Upper lobe of right lung (tissue), 1 donor: ENCODE results near the gene MTCL1. TPM values are rescaled to one million over a fixed set of nuclear protein-coding genes. Genes with fewer than 3 reads are reported as not detected.

ENCODE experiments used
- ATAC-seq: fragments of 200-7000 bp; cut with Tn5 transposase; one replicate; pipeline ENCODE4 v1.9.1; 2020; ENCODE audit warnings: mild to moderate bottlenecking, moderate library complexity
- DNase-seq: peaks from one replicate; pipeline ENCODE4 v3.0.0-alpha.2; 2020
- H3K27ac ChIP-seq: fragments of 200-600 bp; one replicate; pipeline ENCODE4 v1.8.0; 2022
- H3K27me3 ChIP-seq: fragments of 200-600 bp; one replicate; pipeline ENCODE4 v1.8.0; 2022; ENCODE audit warnings: mild to moderate bottlenecking
- H3K36me3 ChIP-seq: fragments of 200-600 bp; one replicate; pipeline ENCODE4 v1.8.0; 2022
- H3K4me1 ChIP-seq: fragments of 200-600 bp; one replicate; pipeline ENCODE4 v1.8.0; 2022
- H3K4me3 ChIP-seq: fragments of 200-600 bp; one replicate; pipeline ENCODE4 v1.8.0; 2022; ENCODE audit warnings: mild to moderate bottlenecking
- H3K9me3 ChIP-seq: fragments of 200-600 bp; one replicate; pipeline ENCODE4 v1.8.0; 2022
- intact Hi-C: fragments of 100-400 bp; cut with DNase I; formaldehyde crosslinking; loops from one replicate; pipeline ENCODE4 v1.11.0; 2022
- total RNA-seq: library from RNA; stranded (reverse); fragmentation: NEBNext Ultra II Directional; extraction: Animal tissue kit (Norgen Biotek cat#: 25700); gene quantifications from one replicate; pipeline ENCODE4 v1.2.1, GENCODE V29; 2021
- TF ChIP-seq, protein P1 (sequence below): fragments of 200-600 bp; IDR thresholded peaks from one replicate; pipeline ENCODE4 v1.8.0; 2022; ENCODE audit warnings: antibody characterized with exemption
- donor health status: DM: no; HTN: yes; CAD: no; lungs with severe emphysema.

MTCL1 gene
- total RNA-seq, 1 donor from 2014 or later, result 10.1 TPM

DNA sequence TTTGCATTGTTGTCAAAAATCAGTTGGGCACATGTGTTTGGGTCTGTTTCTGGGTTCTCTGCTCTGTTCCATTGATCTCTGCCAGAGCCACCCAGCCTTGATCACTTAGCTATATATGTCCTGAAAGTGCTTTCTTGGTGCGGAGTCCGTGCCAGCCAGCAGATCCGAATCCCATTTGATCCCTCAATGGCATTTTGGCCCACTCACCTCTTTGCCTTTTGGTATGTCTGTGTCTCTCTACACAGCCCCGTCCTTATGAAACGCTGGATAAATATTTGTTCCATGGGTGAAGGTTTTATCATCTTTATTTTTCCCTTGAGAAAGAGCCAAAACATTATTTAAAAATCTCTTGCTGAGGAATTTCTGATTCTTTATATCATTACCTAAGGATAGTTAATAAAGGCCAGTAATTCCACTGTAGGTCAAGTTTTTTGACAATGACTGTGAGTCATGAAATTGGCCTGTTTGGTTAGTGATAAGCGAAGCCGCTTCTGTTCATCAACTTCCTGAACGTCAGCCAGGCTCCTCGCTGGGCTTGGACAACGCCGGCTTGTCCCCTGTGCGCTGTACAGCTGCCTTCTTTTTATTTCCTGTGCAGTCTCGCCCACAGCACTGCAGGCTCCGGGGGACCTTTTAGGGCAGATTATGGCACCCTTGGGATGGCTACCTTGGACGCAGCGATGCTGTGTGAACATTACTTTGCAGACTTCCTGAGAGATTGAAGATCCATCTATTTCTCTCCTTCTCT, 24.9 kb downstream of the MTCL1 start:
- H3K27ac ChIP-seq, result no peak overlapping the region
- TF ChIP-seq, protein P1, sequence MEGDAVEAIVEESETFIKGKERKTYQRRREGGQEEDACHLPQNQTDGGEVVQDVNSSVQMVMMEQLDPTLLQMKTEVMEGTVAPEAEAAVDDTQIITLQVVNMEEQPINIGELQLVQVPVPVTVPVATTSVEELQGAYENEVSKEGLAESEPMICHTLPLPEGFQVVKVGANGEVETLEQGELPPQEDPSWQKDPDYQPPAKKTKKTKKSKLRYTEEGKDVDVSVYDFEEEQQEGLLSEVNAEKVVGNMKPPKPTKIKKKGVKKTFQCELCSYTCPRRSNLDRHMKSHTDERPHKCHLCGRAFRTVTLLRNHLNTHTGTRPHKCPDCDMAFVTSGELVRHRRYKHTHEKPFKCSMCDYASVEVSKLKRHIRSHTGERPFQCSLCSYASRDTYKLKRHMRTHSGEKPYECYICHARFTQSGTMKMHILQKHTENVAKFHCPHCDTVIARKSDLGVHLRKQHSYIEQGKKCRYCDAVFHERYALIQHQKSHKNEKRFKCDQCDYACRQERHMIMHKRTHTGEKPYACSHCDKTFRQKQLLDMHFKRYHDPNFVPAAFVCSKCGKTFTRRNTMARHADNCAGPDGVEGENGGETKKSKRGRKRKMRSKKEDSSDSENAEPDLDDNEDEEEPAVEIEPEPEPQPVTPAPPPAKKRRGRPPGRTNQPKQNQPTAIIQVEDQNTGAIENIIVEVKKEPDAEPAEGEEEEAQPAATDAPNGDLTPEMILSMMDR, result no peak
- no peaks in the 10 kb centered on the region for H3K27me3 ChIP-seq
- H3K9me3 ChIP-seq, result no peaks in the 10 kb centered on the region
- no peak for DNase-seq
- intact Hi-C loops, result no loop called here
- peaks cover 10% of the 10 kb centered on the region for H3K4me1 ChIP-seq
- H3K4me3 ChIP-seq, result no peak overlapping the region
- H3K36me3 ChIP-seq, result no peaks in the 10 kb centered on the region
- peak; percentile 92 for ATAC-seq

DNA sequence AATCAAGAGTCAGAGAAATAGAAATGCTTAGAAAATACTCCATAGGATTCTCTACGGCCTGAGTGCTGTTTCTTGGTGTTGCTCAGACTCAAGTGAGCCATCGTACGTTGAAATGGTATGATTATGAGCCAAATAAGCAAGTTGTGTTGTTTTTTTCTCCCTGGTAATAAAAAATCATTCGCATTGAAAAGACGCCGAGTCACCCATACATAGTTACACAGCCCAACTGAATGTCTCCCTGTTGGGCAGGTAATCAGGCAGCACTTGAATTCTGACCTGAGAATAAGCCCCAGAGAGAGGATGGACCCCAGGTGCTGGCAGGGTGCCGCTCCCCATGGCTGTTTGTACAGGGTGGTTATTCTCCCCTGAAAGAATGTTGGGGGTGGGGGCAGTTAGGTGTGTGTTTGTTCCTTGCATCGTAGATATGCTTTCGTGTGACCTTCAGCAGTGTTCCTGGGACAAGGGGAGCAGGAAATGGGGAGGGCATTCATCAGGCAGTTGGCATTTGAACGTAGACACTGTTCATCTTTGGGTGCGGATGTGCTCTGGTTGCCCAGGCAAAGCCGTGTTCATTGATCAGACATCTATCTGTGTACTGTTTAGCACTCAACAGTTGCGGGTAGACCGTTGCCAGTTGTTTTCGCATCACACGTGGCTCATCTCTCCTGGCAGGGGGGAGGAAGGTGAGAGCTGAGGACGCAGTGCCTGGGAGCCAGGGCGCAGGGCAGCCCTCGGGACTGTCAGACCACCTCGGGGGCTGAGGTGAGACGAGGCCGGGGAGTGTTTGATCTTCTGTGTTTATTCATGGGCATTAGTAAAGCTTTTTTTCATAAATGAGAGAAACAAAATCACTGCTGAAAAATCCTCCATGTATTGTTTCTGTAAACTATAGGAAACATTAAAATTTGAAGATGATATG, 27.3 kb downstream of the MTCL1 start:
- H3K27me3 ChIP-seq, result no peaks in the 10 kb centered on the region
- no peak overlapping the region for H3K27ac ChIP-seq
- intact Hi-C loops, result no loop called here
- ATAC-seq (peak; percentile 34), DNase-seq (no peak)
- no peaks in the 10 kb centered on the region for H3K9me3 ChIP-seq
- H3K36me3 ChIP-seq, result no peaks in the 10 kb centered on the region
- H3K4me3 ChIP-seq, result no peak overlapping the region
- peaks cover 10% of the 10 kb centered on the region for H3K4me1 ChIP-seq
- TF ChIP-seq, protein P1, result no peak

DNA sequence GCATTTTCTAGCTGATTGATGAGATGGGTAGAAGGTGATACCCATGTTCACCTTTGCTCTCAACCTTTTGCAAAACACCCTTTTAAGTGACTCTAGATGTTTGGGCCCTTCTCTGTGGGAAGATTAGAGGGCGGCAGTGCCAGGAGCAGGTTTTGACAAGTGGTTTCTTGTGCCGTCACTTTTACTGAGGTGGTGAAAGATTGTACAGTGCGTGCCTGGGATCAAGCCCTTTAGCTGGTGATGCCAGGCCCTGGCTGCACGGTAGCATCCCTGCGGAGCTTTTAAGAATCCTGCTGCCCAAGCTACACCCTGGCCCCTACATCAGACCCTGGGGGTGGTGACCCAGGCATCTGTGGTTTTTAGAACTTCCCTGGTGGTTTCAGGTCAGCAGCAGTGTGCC, 29.1 kb downstream of the MTCL1 start:
- Histone ChIP-seq H3K4me1 (peaks cover 10% of the 10 kb centered on the region), H3K36me3 (no peaks in the 10 kb centered on the region), H3K27me3 (no peaks in the 10 kb centered on the region), H3K4me3 (no peak overlapping the region), H3K9me3 (no peaks in the 10 kb centered on the region), H3K27ac (no peak overlapping the region)
- ATAC-seq (no peak), DNase-seq (no peak)
- intact Hi-C loops, result no loop called here
- TF ChIP-seq, protein P1, result no peak

DNA sequence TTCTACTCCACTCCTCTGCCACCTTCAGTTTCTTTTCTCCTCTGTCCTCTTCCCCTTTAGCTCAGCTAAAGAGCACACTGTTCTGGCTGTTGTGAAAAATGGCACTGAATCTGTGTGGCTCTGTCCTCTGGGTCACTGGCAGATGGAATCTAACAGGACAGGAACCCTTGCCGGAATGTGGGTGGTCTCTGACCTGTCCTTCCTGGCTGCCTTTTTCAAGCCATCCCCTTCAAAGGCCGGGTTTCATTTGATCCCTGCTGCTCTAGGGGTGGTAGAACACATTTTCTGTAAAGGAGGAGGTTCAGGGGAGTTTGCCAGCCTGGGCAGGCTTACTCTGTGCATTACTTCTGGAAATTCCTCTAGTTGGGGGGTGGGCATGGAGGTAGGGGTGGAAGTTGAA, 29.9 kb downstream of the MTCL1 start:
- Histone ChIP-seq H3K4me3 (no peak overlapping the region), H3K4me1 (peaks cover 4% of the 10 kb centered on the region), H3K36me3 (no peaks in the 10 kb centered on the region), H3K27ac (no peak overlapping the region), H3K9me3 (no peaks in the 10 kb centered on the region), H3K27me3 (no peaks in the 10 kb centered on the region)
- ATAC-seq (no peak), DNase-seq (no peak)
- intact Hi-C loops, result no loop called here
- TF ChIP-seq, protein P1, result no peak

DNA sequence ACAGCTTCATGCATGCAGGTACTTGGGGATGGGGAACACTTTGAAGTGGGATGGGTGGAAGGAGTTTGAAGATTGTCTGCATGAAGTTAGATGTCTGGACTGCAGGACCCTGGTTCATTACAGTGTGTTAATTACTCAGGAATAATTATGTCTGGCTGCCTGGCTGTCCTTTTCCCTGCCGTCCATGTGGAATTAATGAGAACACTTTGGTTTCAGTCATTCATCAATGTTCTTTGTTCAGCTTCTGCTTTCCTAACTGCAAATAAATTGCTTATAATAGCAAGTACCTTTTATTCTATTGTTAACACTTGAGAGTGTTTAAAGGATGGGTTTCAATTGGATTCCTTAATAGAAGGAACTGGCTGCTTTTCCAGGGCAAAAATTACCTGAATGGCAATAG, 35.8 kb downstream of the MTCL1 start:
- Histone ChIP-seq H3K4me1 (no peaks in the 10 kb centered on the region), H3K27ac (no peak overlapping the region), H3K4me3 (no peak overlapping the region), H3K27me3 (no peaks in the 10 kb centered on the region), H3K36me3 (no peaks in the 10 kb centered on the region), H3K9me3 (no peaks in the 10 kb centered on the region)
- ATAC-seq, result no peak
- DNase-seq, result no peak
- intact Hi-C loops, result no loop called here
- TF ChIP-seq, protein P1, result no peak
